ENCODE measurements around the gene FTSJ1.
A peak's percentile ranks its signal among the peaks of the same experiment; 100 is the strongest.

The FTSJ1 gene

DNA sequence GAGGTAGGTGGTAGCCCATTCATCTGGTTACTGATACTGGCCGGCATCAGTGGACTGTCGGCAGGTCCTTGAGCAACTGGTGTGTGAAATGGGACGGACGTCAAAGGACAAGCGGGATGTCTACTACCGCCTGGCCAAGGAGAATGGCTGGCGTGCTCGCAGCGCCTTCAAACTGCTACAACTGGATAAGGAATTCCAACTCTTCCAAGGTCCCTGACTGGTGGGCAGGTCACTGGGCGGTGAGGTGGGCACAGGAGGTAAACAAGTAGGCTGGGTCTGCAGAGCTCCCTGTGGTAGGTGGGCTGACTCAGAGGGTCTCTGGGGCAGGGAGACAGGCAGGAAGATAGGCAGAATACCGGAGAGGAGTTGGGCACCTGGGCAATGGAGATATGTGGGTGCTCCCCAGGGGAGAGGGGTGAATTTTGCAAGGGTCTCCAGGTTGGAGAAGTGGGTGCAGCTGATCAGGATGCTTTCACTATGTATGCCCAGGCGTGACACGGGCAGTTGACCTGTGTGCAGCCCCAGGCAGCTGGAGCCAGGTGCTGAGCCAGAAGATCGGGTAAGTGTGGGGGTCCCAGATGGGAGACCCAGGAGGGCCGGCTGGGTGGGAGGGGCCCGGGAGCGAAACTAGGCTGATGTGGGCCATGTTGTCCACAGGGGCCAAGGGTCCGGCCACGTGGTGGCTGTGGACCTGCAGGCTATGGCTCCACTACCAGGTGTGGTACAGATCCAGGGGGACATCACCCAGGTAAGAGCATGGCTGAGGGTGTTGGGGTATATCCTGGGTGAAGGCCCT lies 2.2 kb downstream of the FTSJ1 start:
- DNase-seq (ENCODE audit: low read depth), result no peak
- TF ChIP-seq CTCF (conservative IDR thresholded peaks at IDR 0.05; ENCODE audit: low read depth, low read length), result no peak
- H3K4me3 ChIP-seq (ENCODE audit: low read length), result no peak overlapping the region

DNA sequence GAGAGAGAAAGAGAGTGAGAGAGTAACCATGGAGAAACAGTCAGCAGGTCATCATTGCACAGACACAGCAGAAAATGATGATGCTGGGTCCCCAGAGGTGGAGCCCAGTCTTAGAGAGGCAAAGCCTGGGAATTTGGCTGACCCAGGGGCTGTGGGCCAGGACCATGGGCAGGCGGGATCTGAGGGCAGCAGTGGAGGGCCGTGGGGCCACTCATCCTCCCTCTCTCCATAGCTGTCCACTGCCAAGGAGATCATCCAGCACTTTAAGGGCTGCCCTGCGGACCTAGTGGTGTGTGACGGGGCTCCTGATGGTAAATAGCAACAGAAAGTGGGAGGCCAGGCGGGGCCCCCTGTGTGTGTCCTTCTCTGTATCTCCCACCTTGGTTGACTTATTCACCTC lies 2.8 kb downstream of the FTSJ1 start:
- no peak for TF ChIP-seq CTCF (conservative IDR thresholded peaks at IDR 0.05; ENCODE audit: low read depth, low read length)
- DNase-seq (ENCODE audit: low read depth), result no peak

DNA sequence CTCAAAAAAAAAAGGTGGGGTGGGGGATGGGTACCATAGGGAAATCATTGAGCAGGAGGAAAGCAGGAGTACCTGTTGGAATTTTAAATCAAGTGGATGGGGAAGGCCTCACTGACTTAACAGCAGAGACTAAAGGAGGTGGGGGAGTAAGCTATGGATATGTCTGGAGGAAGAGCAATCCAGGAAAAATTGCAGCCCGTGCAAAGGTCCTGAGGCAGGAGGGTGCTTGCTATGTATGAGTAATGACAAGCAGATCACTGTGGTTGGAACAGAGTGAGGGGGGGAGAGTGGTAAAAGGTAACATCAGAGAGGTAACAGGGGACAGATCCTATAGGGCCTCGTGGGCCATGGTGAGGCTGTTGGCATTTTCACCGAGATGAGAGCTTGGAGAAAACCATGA lies 4.1 kb downstream of the FTSJ1 start:
- H3K4me3 ChIP-seq (ENCODE audit: low read length), result no peak overlapping the region
- DNase-seq (ENCODE audit: low read depth), result no peak
- no peak for TF ChIP-seq CTCF (conservative IDR thresholded peaks at IDR 0.05; ENCODE audit: low read depth, low read length)

More for the DNA sequence above, 2.8 kb downstream of the FTSJ1 start:
- H3K4me3 ChIP-seq (ENCODE audit: low read length), result no peak overlapping the region

DNA sequence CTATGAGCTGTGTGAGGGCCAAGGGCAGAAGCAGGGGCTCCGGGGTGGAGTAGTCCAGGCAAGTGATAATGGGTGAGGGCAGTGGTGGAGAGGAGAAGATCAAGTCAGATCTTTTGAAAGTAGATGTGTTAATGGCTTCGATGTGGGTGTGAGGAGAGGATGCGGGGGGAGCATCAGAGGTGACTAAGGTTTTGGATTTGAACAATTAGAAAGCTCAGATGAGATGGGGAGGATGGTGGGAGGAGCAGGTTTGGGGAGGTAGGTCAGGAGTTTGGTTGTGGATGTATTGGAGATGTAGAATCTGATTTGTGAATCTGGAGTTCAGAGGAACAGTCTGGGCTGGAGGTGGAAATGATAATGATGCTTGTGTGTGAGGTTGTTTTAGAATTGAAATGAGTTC lies 4.6 kb downstream of the FTSJ1 start:
- H3K4me3 ChIP-seq (ENCODE audit: low read length), result no peak overlapping the region
- no peak for DNase-seq (ENCODE audit: low read depth)
- no peak for TF ChIP-seq CTCF (conservative IDR thresholded peaks at IDR 0.05; ENCODE audit: low read depth, low read length)

DNA sequence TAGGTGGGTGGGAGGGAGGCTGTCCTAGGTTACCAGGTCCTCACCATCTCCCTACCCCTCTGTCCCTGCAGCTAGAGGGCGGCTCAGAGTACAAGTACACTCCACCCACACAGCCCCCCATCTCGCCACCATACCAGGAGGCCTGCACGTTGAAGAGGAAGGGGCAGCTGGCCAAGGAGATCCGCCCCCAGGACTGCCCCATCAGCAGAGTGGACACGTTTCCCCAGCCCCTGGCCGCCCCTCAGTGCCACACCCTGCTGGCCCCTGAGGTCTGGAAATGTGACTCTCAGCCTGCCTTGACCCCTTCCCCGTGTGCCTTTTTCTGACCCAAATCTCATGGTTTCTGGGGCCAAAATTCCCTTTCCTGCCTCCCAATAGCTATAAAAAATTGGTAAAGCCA lies 6.5 kb downstream of the FTSJ1 start:
- no peak for DNase-seq (ENCODE audit: low read depth)
- H3K4me3 ChIP-seq (ENCODE audit: low read length), result no peak overlapping the region
- TF ChIP-seq CTCF (conservative IDR thresholded peaks at IDR 0.05; ENCODE audit: low read depth, low read length), result no peak

- TF ChIP-seq CTCF (conservative IDR thresholded peaks at IDR 0.05; ENCODE audit: low read depth, low read length), result no peak
- no peak overlapping the region for H3K4me3 ChIP-seq (ENCODE audit: low read length)
- DNase-seq (ENCODE audit: low read depth), result peak; percentile 82
These were observed 11.4 kb downstream of the FTSJ1 start for GRCh38 chrX:48487362-48487798.

- no peak for TF ChIP-seq CTCF (conservative IDR thresholded peaks at IDR 0.05; ENCODE audit: low read depth, low read length)
- H3K4me3 ChIP-seq (ENCODE audit: low read length), result no peak overlapping the region
These were observed 12.0 kb downstream of the FTSJ1 start for GRCh38 chrX:48488034-48488433.

More at GRCh38 chrX:48488034-48488433, 12.0 kb downstream of the FTSJ1 start:
- DNase-seq (ENCODE audit: low read depth), result no peak
